Esophagus muscularis mucosa (tissue), 4 donors: ENCODE measurements around the gene ACVR2B. TPM values are rescaled to one million over a fixed set of nuclear protein-coding genes. Genes with fewer than 3 reads are reported as not detected.
"Not testable (repeated sequence)": the region's sequence is repeated elsewhere in the genome, so short reads cannot be mapped to it uniquely, and the experiment has no call there.

Experiments used
- DNase-seq: peaks from one replicate; pipeline ENCODE4 v3.0.0-alpha.2; 2017; ENCODE audit errors: extremely low spot score
- H3K27ac ChIP-seq, 4 donors: fragments of 200-600 bp; sonication (generic); replicated peaks in 1 of 4; 1 replicate in 3 of 4; 2 replicates in 1 of 4; pipeline ENCODE4 v1.5.1; 2016 to 2019; ENCODE audit warnings: mild to moderate bottlenecking in 1 of 4
- H3K27me3 ChIP-seq, 4 donors: fragments of 200-600 bp; sonication (generic); one replicate each; pipeline versions ENCODE4 v1.5.1 to v1.6.0; 2016 to 2019
- H3K36me3 ChIP-seq, 4 donors: fragments of 200-600 bp; sonication (generic); one replicate each; pipeline ENCODE4 v1.5.1; 2016 to 2019
- H3K4me1 ChIP-seq, 4 donors: fragments of 200-600 bp; sonication (generic); one replicate each; pipeline ENCODE4 v1.5.1; 2016 to 2019
- H3K4me3 ChIP-seq, 4 donors: fragments of 200-600 bp; sonication (generic); 1 replicate in 2 of 4; 2 replicates in 2 of 4; pipeline ENCODE4 v1.5.1; 2016 to 2019; ENCODE audit warnings: mild to moderate bottlenecking in 4 of 4, moderate library complexity in 1 of 4
- H3K9me3 ChIP-seq, 4 donors: fragments of 200-600 bp; sonication (generic); 1 replicate in 3 of 4; 2 replicates in 1 of 4; pipeline ENCODE4 v1.5.1; 2016 to 2019
- CTCF ChIP-seq, 3 experiments: fragments of 200-600 bp in 2 of 3; fragments of 450-650 bp in 1 of 3; sonication (generic) in 2 of 3; IDR thresholded peaks; one replicate each; pipeline ENCODE4 v1.5.1; 2017 to 2019; ENCODE audit warnings: antibody characterized with exemption in 3 of 3, mild to moderate bottlenecking in 2 of 3, moderate library complexity in 1 of 3
- EP300 ChIP-seq: sonication (generic); formaldehyde crosslinking; IDR thresholded peaks from one replicate; pipeline ENCODE4 v1.6.1; 2017; ENCODE audit warnings: antibody characterized with exemption
- POLR2A ChIP-seq: fragments of 450-650 bp; IDR thresholded peaks from one replicate; pipeline ENCODE4 v1.6.1; 2017; ENCODE audit warnings: antibody characterized with exemption, moderate library complexity, mild to moderate bottlenecking, low read depth
- POLR2AphosphoS5 ChIP-seq, 2 donors: sonication (generic); formaldehyde crosslinking; IDR thresholded peaks; one replicate each; pipeline ENCODE4 v1.6.1; 2017; ENCODE audit warnings: antibody characterized with exemption in 2 of 2
- WGBS: methylation state at CpG from one replicate; pipeline ENCODE4 v1.1.5; 2018; 5-methylcytosine and 5-hydroxymethylcytosine counted together
- intact Hi-C: fragments of 100-400 bp; cut with DNase I; formaldehyde crosslinking; loops from one replicate; pipeline ENCODE4 v1.15.1; 2023
- total RNA-seq, 4 donors: library from RNA; depleted of rRNA; stranded (reverse); fragments of >200 nt; gene quantifications; one replicate each; pipeline versions ENCODE4 v1.1.0 to v1.2.1, GENCODE V29; 2016

The ACVR2B gene
- total RNA-seq, 4 donors from 2014 or later = 3.8 to 9.8 (median 5.9) TPM

GRCh38 chr3:38438436-38439069, 15.1 kb upstream of the ACVR2B start:
- H3K4me1 ChIP-seq, DNase-seq, H3K4me3 ChIP-seq, H3K36me3 ChIP-seq, H3K27me3 ChIP-seq, H3K27ac ChIP-seq, intact Hi-C loops: not testable (repeated sequence)
- H3K9me3 ChIP-seq = peaks cover 0 to 24% (median 17%) of the 10 kb centered on the region in 4 donors
- 55% methylated on average over 5 of the region's 5 CpGs for WGBS

- H3K4me3 ChIP-seq, H3K27ac ChIP-seq, H3K27me3 ChIP-seq, DNase-seq, H3K36me3 ChIP-seq, H3K4me1 ChIP-seq, intact Hi-C loops: not testable (repeated sequence)
- WGBS = 61% methylated on average over 4 of the region's 4 CpGs
- peaks cover 0 to 12% (median 9%) of the 10 kb centered on the region in 4 donors for H3K9me3 ChIP-seq
Measured at GRCh38 chr3:38443205-38443604, 10.5 kb upstream of the ACVR2B start.

- DNase-seq = no peak
- H3K27ac ChIP-seq = no peak overlapping the region
- TF ChIP-seq CTCF (IDR thresholded peaks at IDR 0.05) (no peak), EP300 (no peak), POLR2AphosphoS5 (IDR thresholded peaks at IDR 0.05) (no peak), POLR2A (no peak)
- H3K4me1 ChIP-seq = no peaks in the 10 kb centered on the region
- WGBS = 77% methylated on average over 2 of the region's 2 CpGs
- intact Hi-C loops = no loop called here
- no peaks in the 10 kb centered on the region for H3K9me3 ChIP-seq
- no peaks in the 10 kb centered on the region for H3K27me3 ChIP-seq
- no peaks in the 10 kb centered on the region for H3K36me3 ChIP-seq
- H3K4me3 ChIP-seq = no peak overlapping the region
Measured at GRCh38 chr3:38446085-38446686, 7.5 kb upstream of the ACVR2B start.

GRCh38 chr3:38446812-38447211, 6.9 kb upstream of the ACVR2B start:
- no peaks in the 10 kb centered on the region for H3K36me3 ChIP-seq
- intact Hi-C loops = no loop called here
- TF ChIP-seq EP300 (no peak), CTCF (IDR thresholded peaks at IDR 0.05) (no peak), POLR2A (no peak), POLR2AphosphoS5 (IDR thresholded peaks at IDR 0.05) (no peak)
- H3K9me3 ChIP-seq = no peaks in the 10 kb centered on the region
- DNase-seq = no peak
- H3K4me1 ChIP-seq = no peaks in the 10 kb centered on the region
- no peak overlapping the region for H3K27ac ChIP-seq
- H3K27me3 ChIP-seq = no peaks in the 10 kb centered on the region
- H3K4me3 ChIP-seq = no peak overlapping the region

GRCh38 chr3:38450853-38451252, 2.8 kb upstream of the ACVR2B start:
- H3K27me3 ChIP-seq = no peaks in the 10 kb centered on the region
- DNase-seq = no peak
- no peak for TF ChIP-seq EP300
- TF ChIP-seq CTCF (IDR thresholded peaks at IDR 0.05) = no peak
- no peak for TF ChIP-seq POLR2A
- TF ChIP-seq POLR2AphosphoS5 (IDR thresholded peaks at IDR 0.05) = no peak
- no peak overlapping the region for H3K27ac ChIP-seq
- no peaks in the 10 kb centered on the region for H3K9me3 ChIP-seq
- no peaks in the 10 kb centered on the region for H3K36me3 ChIP-seq
- intact Hi-C loops = loop anchor here (5.0 kb wide), 1 partner anchor 314 kb away; the partner anchor contains the start of genes ACAA1 and MYD88
- WGBS = 94% methylated on average over 3 of the region's 3 CpGs
- no peak overlapping the region for H3K4me3 ChIP-seq
- peaks cover 2 to 18% (median 12%) of the 10 kb centered on the region in 4 donors for H3K4me1 ChIP-seq

- DNase-seq = no peak
- intact Hi-C loops = loop anchor here (5.0 kb wide), 1 partner anchor 317 kb away; the partner anchor contains the start of genes ACAA1 and MYD88
- Histone ChIP-seq H3K4me3 (peak overlapping the region; percentile 78 to 94 (median 90)), H3K9me3 (no peaks in the 10 kb centered on the region), H3K36me3 (no peaks in the 10 kb centered on the region), H3K27me3 (no peaks in the 10 kb centered on the region), H3K27ac (peak overlapping the region; percentile 84 to 92 (median 90)), H3K4me1 (peaks cover 14 to 46% (median 42%) of the 10 kb centered on the region in 4 donors)
- 0% methylated on average over 4 of the region's 36 CpGs for WGBS
- TF ChIP-seq POLR2A (no peak), EP300 (no peak)
Measured at GRCh38 chr3:38453913-38454177, 155 bp downstream of the ACVR2B start.
